ENCODE results near the gene RSPH3. TPM values are rescaled to one million over a fixed set of nuclear protein-coding genes. Genes with fewer than 3 reads are reported as not detected.

RSPH3 gene
- total RNA-seq, 4 donors from 2014 or later: 4.7 to 11.2 (median 9.8) TPM

GRCh38 chr6:158943380-158944032 lies 56.5 kb downstream of the RSPH3 start:
- no peak for TF ChIP-seq CTCF (IDR thresholded peaks at IDR 0.05; ENCODE audit: low read depth)

- no peak for TF ChIP-seq CTCF (IDR thresholded peaks at IDR 0.05; ENCODE audit: low read depth)
Observed at GRCh38 chr6:158942349-158942748, 57.7 kb downstream of the RSPH3 start.

GRCh38 chr6:158941246-158941645 lies 58.8 kb downstream of the RSPH3 start:
- no peak for TF ChIP-seq CTCF (IDR thresholded peaks at IDR 0.05; ENCODE audit: low read depth)

GRCh38 chr6:158939255-158940159 lies 60.5 kb downstream of the RSPH3 start:
- no peak for TF ChIP-seq CTCF (IDR thresholded peaks at IDR 0.05; ENCODE audit: low read depth)

GRCh38 chr6:158938811-158939254 lies 61.2 kb downstream of the RSPH3 start:
- TF ChIP-seq CTCF (IDR thresholded peaks at IDR 0.05; ENCODE audit: low read depth): no peak

GRCh38 chr6:158938220-158938619 lies 61.8 kb downstream of the RSPH3 start:
- TF ChIP-seq CTCF (IDR thresholded peaks at IDR 0.05; ENCODE audit: low read depth): no peak

GRCh38 chr6:158934157-158934556 lies 65.8 kb downstream of the RSPH3 start:
- no peak for TF ChIP-seq CTCF (IDR thresholded peaks at IDR 0.05; ENCODE audit: low read depth)

Data from subcutaneous adipose tissue (tissue), 4 donors.